ENCODE results near the gene OXCT2.
"Not testable (repeated sequence)": the region's sequence is repeated elsewhere in the genome, so short reads cannot be mapped to it uniquely, and the experiment has no call there.

The OXCT2 gene

GRCh38 chr1:39771022-39771532 is at the start of gene OXCT2:
Gene OXCT2 (minus strand): TSS chr1:39771348. CDS start chr1:39771255, 93 bp downstream.
- DNase-seq (ENCODE audit: low read depth): not testable (repeated sequence)

- no peak for DNase-seq (ENCODE audit: low read depth)
These were observed 48.1 kb upstream of the OXCT2 start for GRCh38 chr1:39819091-39819812.

- DNase-seq (ENCODE audit: low read depth): no peak
These were observed 47.3 kb upstream of the OXCT2 start for GRCh38 chr1:39818482-39818881.

- not testable (repeated sequence) for DNase-seq (ENCODE audit: low read depth)
These were observed 46.2 kb upstream of the OXCT2 start for GRCh38 chr1:39817091-39817932.

- peak; percentile 59 for DNase-seq (ENCODE audit: low read depth)
These were observed 45.4 kb upstream of the OXCT2 start for GRCh38 chr1:39816415-39817090.

GRCh38 chr1:39812913-39813312 is 41.8 kb upstream of the OXCT2 start:
- no peak for DNase-seq (ENCODE audit: low read depth)

GRCh38 chr1:39808784-39809517 is 37.8 kb upstream of the OXCT2 start:
- DNase-seq (ENCODE audit: low read depth): no peak

- no peak for DNase-seq (ENCODE audit: low read depth)
These were observed 34.2 kb upstream of the OXCT2 start for GRCh38 chr1:39805385-39805784.

GRCh38 chr1:39802496-39803260 is 31.5 kb upstream of the OXCT2 start:
- DNase-seq (ENCODE audit: low read depth): no peak

GRCh38 chr1:39800471-39800835 is 29.3 kb upstream of the OXCT2 start:
- DNase-seq (ENCODE audit: low read depth): peak; percentile 19

GRCh38 chr1:39799770-39800470 is 28.8 kb upstream of the OXCT2 start:
- DNase-seq (ENCODE audit: low read depth): peak; percentile 87

- peak; percentile 67 for DNase-seq (ENCODE audit: low read depth)
These were observed 28.0 kb upstream of the OXCT2 start for GRCh38 chr1:39798859-39799769.

GRCh38 chr1:39795651-39796050 is 24.5 kb upstream of the OXCT2 start:
- DNase-seq (ENCODE audit: low read depth): no peak

GRCh38 chr1:39791838-39792237 is 20.7 kb upstream of the OXCT2 start:
- DNase-seq (ENCODE audit: low read depth): no peak

GRCh38 chr1:39789571-39790110 is 18.5 kb upstream of the OXCT2 start:
- no peak for DNase-seq (ENCODE audit: low read depth)

GRCh38 chr1:39788758-39789570 is 17.8 kb upstream of the OXCT2 start, which contains the start of gene BMP8B:
Gene BMP8B (minus strand): TSS chr1:39788865. CDS start chr1:39788485, 380 bp downstream.
- peak; percentile 7 for DNase-seq (ENCODE audit: low read depth)

GRCh38 chr1:39788426-39788757 is 17.2 kb upstream of the OXCT2 start:
- no peak for DNase-seq (ENCODE audit: low read depth)

- DNase-seq (ENCODE audit: low read depth): not testable (repeated sequence)
These were observed 16.8 kb upstream of the OXCT2 start for GRCh38 chr1:39787964-39788363.

Data from iris pigment epithelial cell (primary cell).